HCT116 (cell line): Measurements from ENCODE around the gene CDYL. TPM values are rescaled to one million over a fixed set of nuclear protein-coding genes. Genes with fewer than 3 reads are reported as not detected.

ENCODE experiments used
- ATAC-seq: fragments of 200-7000 bp; cut with Tn5 transposase; 2 replicates; pipeline ENCODE4 v1.9.1; 2020; ENCODE audit warnings: mild to moderate bottlenecking, moderate library complexity
- BruUV-seq: library from RNA; stranded (reverse); fragments of 400-500 nt; replicated peaks from 2 replicates; lab custom pipeline; 2021; lab: Mats Ljungman, UMichigan
- CTCF ChIA-PET: fragments of 300-600 bp; sonication (Branson Sonifier 250); formaldehyde crosslinking; loops from one replicate; lab custom pipeline; 2021; ENCODE audit warnings: antibody characterized with exemption; lab: Charles Lee
- POLR2A ChIA-PET: fragments of 300-600, 350-600 bp; sonication (Branson Sonifier 250); formaldehyde crosslinking; loops from one replicate; lab custom pipeline; 2021; ENCODE audit warnings: antibody characterized with exemption; lab: Charles Lee
- RAD21 ChIA-PET, 2 experiments: fragments of 300-600 bp; sonication (Branson Sonifier 250); formaldehyde crosslinking; loops; one replicate each; lab custom pipeline; 2023; ENCODE audit warnings: low total read pairs in 2 of 2; ENCODE audit not compliant: uncharacterized antibody in 2 of 2, unreplicated experiment in 2 of 2, low non-redundant PET in 1 of 2; lab: Charles Lee
- DNase-seq: peaks from one replicate; pipeline ENCODE4 v3.0.0-alpha.2; 2010; ENCODE audit warnings: low read depth, low spot score
- H2AFZ ChIP-seq: fragments of 200-600 bp; shearing (Covaris generic), sonication (generic); 2 replicates; pipeline ENCODE4 v1.6.1; 2017; ENCODE audit warnings: low read depth, mixed run types, mixed read lengths, antibody characterized with exemption, low read length; ENCODE audit not compliant: poor library complexity, severe bottlenecking
- H3K27ac ChIP-seq: 2 replicates; pipeline ENCODE4 v1.5.1; 2012; ENCODE audit warnings: low read depth, low read length
- H3K27me3 ChIP-seq: fragments of 200-600 bp; sonication (generic); 2 replicates; pipeline ENCODE4 v1.6.1; 2016; ENCODE audit warnings: mixed run types, low read length, mixed read lengths; ENCODE audit not compliant: insufficient read depth
- H3K36me3 ChIP-seq, 2 experiments: fragments of 200-500 bp in 1 of 2; fragments of 200-600 bp in 1 of 2; sonication (Bioruptor generic) in 1 of 2; sonication (generic) in 1 of 2; 2 replicates each; pipeline versions ENCODE4 v1.5.1 to v1.6.1; 2014 to 2016; ENCODE audit warnings: low read length in 2 of 2, inconsistent platforms in 1 of 2, mixed read lengths in 1 of 2, mixed run types in 1 of 2; ENCODE audit not compliant: insufficient read depth in 2 of 2, control insufficient read depth in 1 of 2
- H3K4me1 ChIP-seq, 2 experiments: fragments of 200-600 bp in 1 of 2; sonication (generic) in 1 of 2; 2 replicates each; pipeline versions ENCODE4 v1.5.1 to v1.6.1; 2012 to 2017; ENCODE audit warnings: low read length in 2 of 2, inconsistent platforms in 1 of 2, mild to moderate bottlenecking in 1 of 2, mixed read lengths in 1 of 2, mixed run types in 1 of 2, moderate library complexity in 1 of 2; ENCODE audit not compliant: insufficient read depth in 2 of 2, control insufficient read depth in 1 of 2
- H3K4me2 ChIP-seq: fragments of 200-600 bp; sonication (generic); 2 replicates; pipeline ENCODE4 v1.6.1; 2017; ENCODE audit warnings: mixed run types, low read length, mixed read lengths
- H3K4me3 ChIP-seq, 2 experiments: fragments of 200-600 bp in 1 of 2; sonication (generic) in 1 of 2; replicated peaks in 1 of 2; 2 replicates each; pipeline ENCODE4 v1.5.1; 2011 to 2016; ENCODE audit warnings: low read length in 2 of 2, control low read depth in 1 of 2, low read depth in 1 of 2, mild to moderate bottlenecking in 1 of 2, mixed read lengths in 1 of 2, mixed run types in 1 of 2
- H3K79me2 ChIP-seq: fragments of 200-600 bp; sonication (generic); 2 replicates; pipeline ENCODE4 v1.6.1; 2017; ENCODE audit warnings: mild to moderate bottlenecking, mixed run types, low read length, moderate library complexity, mixed read lengths; ENCODE audit not compliant: insufficient read depth
- H3K9ac ChIP-seq: fragments of 200-600 bp; sonication (generic); 2 replicates; pipeline ENCODE4 v1.6.1; 2016; ENCODE audit warnings: low read length, mixed read lengths
- H3K9me2 ChIP-seq: fragments of 200-600 bp; sonication (generic), shearing (Covaris generic); 2 replicates; pipeline ENCODE4 v1.6.1; 2017; ENCODE audit warnings: mixed run types, mild to moderate bottlenecking, moderate library complexity; ENCODE audit not compliant: insufficient read depth
- H3K9me3 ChIP-seq, 2 experiments: fragments of 200-500 bp in 1 of 2; fragments of 200-600 bp in 1 of 2; sonication (Bioruptor generic) in 1 of 2; sonication (generic) in 1 of 2; 2 replicates each; pipeline ENCODE4 v1.6.1; 2014 to 2017; ENCODE audit warnings: low read length in 2 of 2, mixed read lengths in 2 of 2, inconsistent platforms in 1 of 2, low read depth in 1 of 2, mild to moderate bottlenecking in 1 of 2, mixed run types in 1 of 2, moderate library complexity in 1 of 2; ENCODE audit not compliant: control insufficient read depth in 1 of 2, insufficient read depth in 1 of 2
- H4K20me1 ChIP-seq: fragments of 200-600 bp; sonication (generic), shearing (Covaris generic); 2 replicates; pipeline ENCODE4 v1.6.1; 2017; ENCODE audit warnings: mixed run types, mild to moderate bottlenecking, moderate library complexity; ENCODE audit not compliant: insufficient read depth
- CBX3 ChIP-seq: IDR thresholded peaks from 2 replicates; pipeline ENCODE4 v1.6.1; 2012; ENCODE audit warnings: low read depth
- EGR1 ChIP-seq: IDR thresholded peaks from 2 replicates; pipeline ENCODE4 v1.6.1; 2012; ENCODE audit warnings: low read depth
- EZH2phosphoT487 ChIP-seq: fragments of 200-600 bp; IDR thresholded peaks from 2 replicates; pipeline ENCODE4 v1.6.1; 2018; ENCODE audit warnings: antibody characterized with exemption, borderline replicate concordance
- JUND ChIP-seq: IDR thresholded peaks from 2 replicates; pipeline ENCODE4 v1.6.1; 2012
- RAD21 ChIP-seq: IDR thresholded peaks from 2 replicates; pipeline ENCODE4 v1.6.1; 2012; ENCODE audit warnings: low read depth, mild to moderate bottlenecking
- REST ChIP-seq: IDR thresholded peaks from 2 replicates; pipeline ENCODE4 v1.6.1; 2012; ENCODE audit warnings: low read depth
- SIN3A ChIP-seq: IDR thresholded peaks from 2 replicates; pipeline ENCODE4 v1.6.1; 2012; ENCODE audit warnings: low read depth
- SP1 ChIP-seq: IDR thresholded peaks from 2 replicates; pipeline ENCODE4 v1.6.1; 2012; ENCODE audit warnings: low read depth
- SRF ChIP-seq: IDR thresholded peaks from 2 replicates; pipeline ENCODE4 v1.6.1; 2012; ENCODE audit warnings: low read depth
- YY1 ChIP-seq: IDR thresholded peaks from 2 replicates; pipeline ENCODE4 v1.6.1; 2011; ENCODE audit warnings: low read length, low read depth, moderate library complexity, mild to moderate bottlenecking; ENCODE audit not compliant: insufficient replicate concordance; ENCODE audit errors: extremely low read depth
- ZNF274 ChIP-seq: fragments of 200-500 bp; sonication (Bioruptor generic); IDR thresholded peaks from 2 replicates; pipeline ENCODE4 v1.6.1; 2014; ENCODE audit warnings: mild to moderate bottlenecking, low read depth, low read length, inconsistent platforms
- intact Hi-C: fragments of 100-400 bp; cut with micrococcal nuclease; formaldehyde crosslinking; loops from 2 replicates; pipeline ENCODE4 v1.10.0; 2022
- total RNA-seq: library from RNA; stranded (reverse); gene quantifications from one replicate; pipeline ENCODE4 v1.2.1, GENCODE V29; 2021; ENCODE audit not compliant: unreplicated experiment

The CDYL gene
- total RNA-seq, 1 experiment from 2014 or later = 42.6 TPM

GRCh38 chr6:4902363-4902762, 126.2 kb downstream of the CDYL start:
- H4K20me1 ChIP-seq = no peaks in the 10 kb centered on the region; the same call in 1 of the 2 replicates
- H3K4me2 ChIP-seq = no peak overlapping the region
- intact Hi-C loops = no loop called here
- TF ChIP-seq SRF (no peak), SP1 (no peak), REST (no peak), YY1 (no peak), ZNF274 (no peak), EZH2phosphoT487 (no peak), SIN3A (no peak), RAD21 (no peak), EGR1 (no peak), JUND (no peak), CBX3 (no peak)
- TF ChIP-seq, all 23 proteins: peak for 0
- ChIA-PET RAD21 (no interaction called here), CTCF (no interaction called here), POLR2A (no interaction called here)
- Histone ChIP-seq H3K9ac (no peak overlapping the region), H3K27me3 (no peaks in the 10 kb centered on the region), H3K36me3 (0 out of 4 replicates have a peak, but pooled peaks cover 0 to 8% of the 10 kb centered on the region in 2 experiments), H3K27ac (no peak overlapping the region), H3K9me2 (no peaks in the 10 kb centered on the region), H3K4me3 (no peak overlapping the region), H2AFZ (no peak overlapping the region), H3K4me1 (no peaks in the 10 kb centered on the region), H3K79me2 (peaks cover 33% of the 10 kb centered on the region), H3K9me3 (no peaks in the 10 kb centered on the region)
- no peak for DNase-seq
- ATAC-seq = no peak
- BruUV-seq = no TSS peak
